B cell (primary cell): ENCODE data around the gene SSH3. TPM values are rescaled to one million over a fixed set of nuclear protein-coding genes. Genes with fewer than 3 reads are reported as not detected.
A peak's percentile ranks its signal among the peaks of the same experiment; 100 is the strongest.

ENCODE experiments used
- ATAC-seq: fragments of 200-7000 bp; cut with Tn5 transposase; one replicate; pipeline ENCODE4 v1.10.0; 2021; ENCODE audit warnings: low read depth, mild to moderate bottlenecking, moderate number of reproducible peaks, moderate library complexity
- CTCF ChIA-PET: fragments of 350-600 bp; sonication (Branson Sonifier 250); formaldehyde crosslinking; loops from one replicate; lab custom pipeline; 2021; ENCODE audit warnings: antibody characterized with exemption, inconsistent platforms; lab: Charles Lee
- POLR2A ChIA-PET: fragments of 350-600 bp; sonication (Branson Sonifier 250); formaldehyde crosslinking; loops from one replicate; lab custom pipeline; 2021; ENCODE audit warnings: antibody characterized with exemption; lab: Charles Lee
- DNase-seq: peaks from one replicate; pipeline ENCODE4 v3.0.0; 2013
- H2AFZ ChIP-seq: 2 replicates; pipeline ENCODE4 v1.6.1; 2012; ENCODE audit warnings: mild to moderate bottlenecking, low read depth, low read length; ENCODE audit not compliant: insufficient read depth, poor library complexity, severe bottlenecking
- H3K27ac ChIP-seq, 2 donors: 1 replicate in 1 of 2; 2 replicates in 1 of 2; pipeline ENCODE4 v1.5.1; 2012 to 2013; ENCODE audit warnings: low read length in 2 of 2, mild to moderate bottlenecking in 2 of 2, moderate library complexity in 1 of 2
- H3K27me3 ChIP-seq, 4 experiments: fragments of 200-600 bp in 1 of 4; sonication (generic) in 1 of 4; replicated peaks in 1 of 4; 1 replicate in 2 of 4; 2 replicates in 2 of 4; pipeline versions ENCODE4 v1.6.1 to v1.7.0; 2013 to 2016; ENCODE audit warnings: low read length in 3 of 4, mild to moderate bottlenecking in 2 of 4, mixed read lengths in 1 of 4, moderate library complexity in 1 of 4; ENCODE audit not compliant: insufficient read depth in 4 of 4, control insufficient read depth in 3 of 4; ENCODE audit errors: control extremely low read depth in 1 of 4
- H3K36me3 ChIP-seq, 2 experiments: replicated peaks in 1 of 2; 1 replicate in 1 of 2; 2 replicates in 1 of 2; pipeline versions ENCODE4 v1.6.1 to v1.7.1; 2013; ENCODE audit warnings: low read length in 1 of 2; ENCODE audit not compliant: insufficient read depth in 2 of 2, control insufficient read depth in 1 of 2; ENCODE audit errors: control extremely low read depth in 1 of 2, extremely low read depth in 1 of 2
- H3K4me1 ChIP-seq, 2 donors: fragments of 200-600 bp in 1 of 2; sonication (generic) in 1 of 2; 1 replicate in 1 of 2; 2 replicates in 1 of 2; pipeline versions ENCODE4 v1.5.1 to v1.6.1; 2013 to 2017; ENCODE audit warnings: low read length in 2 of 2; ENCODE audit not compliant: control insufficient read depth in 2 of 2, insufficient read depth in 2 of 2
- H3K4me2 ChIP-seq: replicated peaks from 2 replicates; pipeline ENCODE3; 2012; ENCODE audit warnings: mild to moderate bottlenecking, low read depth, low read length; ENCODE audit not compliant: poor library complexity, severe bottlenecking
- H3K4me3 ChIP-seq, 5 experiments: fragments of 200-600 bp in 1 of 5; sonication (generic) in 1 of 5; 1 replicate in 3 of 5; 2 replicates in 2 of 5; pipeline versions ENCODE4 v1.5.1 to v1.7.0; 2011 to 2016; ENCODE audit warnings: low read length in 4 of 5, mild to moderate bottlenecking in 4 of 5, low read depth in 2 of 5, control low read depth in 1 of 5, moderate library complexity in 1 of 5; ENCODE audit not compliant: insufficient read depth in 1 of 5; ENCODE audit errors: control extremely low read depth in 1 of 5, extremely low read depth in 1 of 5
- H3K79me2 ChIP-seq: fragments of 200-600 bp; sonication (generic); one replicate; pipeline ENCODE4 v1.6.0; 2016; ENCODE audit warnings: low read length; ENCODE audit not compliant: control insufficient read depth, insufficient read depth
- H3K9ac ChIP-seq: fragments of 200-600 bp; sonication (generic); 2 replicates; pipeline ENCODE4 v1.6.1; 2017; ENCODE audit warnings: mild to moderate bottlenecking, low read length, moderate library complexity
- H3K9me3 ChIP-seq, 3 donors: one replicate each; pipeline versions ENCODE4 v1.6.1 to v1.7.1; 2013; ENCODE audit warnings: low read length in 2 of 3; ENCODE audit not compliant: control insufficient read depth in 2 of 3, insufficient read depth in 1 of 3; ENCODE audit errors: control extremely low read depth in 1 of 3
- H4K20me1 ChIP-seq: 2 replicates; pipeline ENCODE4 v1.6.0; 2012; ENCODE audit warnings: mild to moderate bottlenecking, low read length; ENCODE audit not compliant: insufficient read depth, control insufficient read depth, poor library complexity, severe bottlenecking
- H3K27ac Mint-ChIP-seq: one replicate; pipeline ENCODE4 v1.8.0; 2021; ENCODE audit warnings: mixed read lengths
- H3K27me3 Mint-ChIP-seq: one replicate; pipeline ENCODE4 v1.8.0; 2021; ENCODE audit warnings: mixed read lengths
- H3K4me1 Mint-ChIP-seq: one replicate; pipeline ENCODE4 v1.8.0; 2021; ENCODE audit warnings: mixed read lengths
- H3K4me3 Mint-ChIP-seq: one replicate; pipeline ENCODE4 v1.8.0; 2021; ENCODE audit warnings: mixed read lengths
- H3K9me3 Mint-ChIP-seq: one replicate; pipeline ENCODE4 v1.8.0; 2022; ENCODE audit warnings: mixed read lengths; ENCODE audit not compliant: insufficient read depth
- EZH2 ChIP-seq: IDR thresholded peaks from 2 replicates; pipeline ENCODE4 v1.6.1; 2012; ENCODE audit warnings: borderline replicate concordance, low read depth, mild to moderate bottlenecking, moderate library complexity, low read length; ENCODE audit not compliant: insufficient read depth, poor library complexity, severe bottlenecking
- whole genome bisulfite sequencing: methylation state at CpG from one replicate; pipeline ENCODE4 v1.1.5; 2013; ENCODE audit warnings: missing lambda C conversion rate; ENCODE audit not compliant: insufficient coverage; 5-methylcytosine and 5-hydroxymethylcytosine counted together
- intact Hi-C: fragments of 100-400 bp; cut with micrococcal nuclease; formaldehyde crosslinking; loops from one replicate; pipeline ENCODE4 v1.10.0; 2022
- polyA plus RNA-seq: library from polyadenylated mRNA; depleted of rRNA; stranded (reverse); fragments of >200 nt; gene quantifications from 2 replicates; pipeline ENCODE4 v1.2.3, GENCODE V29; 2012
- total RNA-seq, 2 donors: library from RNA; stranded (reverse); fragments of 120-200 nt in 1 of 2; gene quantifications; 1 replicate in 1 of 2; 2 replicates in 1 of 2; pipeline versions ENCODE4 v1.2.3 to v1.2.4, GENCODE V29; 2013 to 2022
- TF ChIP-seq, protein P1 (sequence below): fragments of 200-600 bp; IDR thresholded peaks from one replicate; pipeline ENCODE4 v1.8.0; 2022; ENCODE audit warnings: antibody characterized with exemption, mild to moderate bottlenecking

SSH3 gene
- total and polyA plus RNA-seq, 2 donors (not counting 1 experiment from before 2014, with no cell fraction given) = 4.0 to 7.2 TPM

- no peaks in the 10 kb centered on the region for H3K9me3 Mint-ChIP-seq
- peak overlapping the region; percentile 37 for H3K27ac Mint-ChIP-seq
- no peak for DNase-seq
- POLR2A ChIA-PET = interaction anchor here (6.8 kb wide), 1 partner anchor 15 kb away, joined by 43 read pairs; no protein-coding TSS in a partner anchor
- H3K4me1 Mint-ChIP-seq = peaks cover 37% of the 10 kb centered on the region
- peaks cover 48% of the 10 kb centered on the region for H4K20me1 ChIP-seq
- no peak overlapping the region for H3K4me2 ChIP-seq
- no peak overlapping the region for H2AFZ ChIP-seq
- peaks cover 0 to 74% of the 10 kb centered on the region in 2 experiments for H3K36me3 ChIP-seq
- no peak overlapping the region for H3K9ac ChIP-seq
- no peaks in the 10 kb centered on the region for H3K27me3 ChIP-seq
- H3K9me3 ChIP-seq = no peaks in the 10 kb centered on the region
- 90% methylated on average over 38 of the region's 45 CpGs for WGBS
- no peak overlapping the region for H3K4me3 Mint-ChIP-seq
- intact Hi-C loops = loop anchor here (5.0 kb wide), 1 partner anchor 97 kb away; no protein-coding TSS in a partner anchor
- H3K27me3 Mint-ChIP-seq = no peaks in the 10 kb centered on the region
- H3K27ac ChIP-seq = peak overlapping the region in 1 of 2 donors; percentile 92
- no peak overlapping the region for H3K4me3 ChIP-seq
- H3K79me2 ChIP-seq = peaks cover 62% of the 10 kb centered on the region
- TF ChIP-seq, protein P1, sequence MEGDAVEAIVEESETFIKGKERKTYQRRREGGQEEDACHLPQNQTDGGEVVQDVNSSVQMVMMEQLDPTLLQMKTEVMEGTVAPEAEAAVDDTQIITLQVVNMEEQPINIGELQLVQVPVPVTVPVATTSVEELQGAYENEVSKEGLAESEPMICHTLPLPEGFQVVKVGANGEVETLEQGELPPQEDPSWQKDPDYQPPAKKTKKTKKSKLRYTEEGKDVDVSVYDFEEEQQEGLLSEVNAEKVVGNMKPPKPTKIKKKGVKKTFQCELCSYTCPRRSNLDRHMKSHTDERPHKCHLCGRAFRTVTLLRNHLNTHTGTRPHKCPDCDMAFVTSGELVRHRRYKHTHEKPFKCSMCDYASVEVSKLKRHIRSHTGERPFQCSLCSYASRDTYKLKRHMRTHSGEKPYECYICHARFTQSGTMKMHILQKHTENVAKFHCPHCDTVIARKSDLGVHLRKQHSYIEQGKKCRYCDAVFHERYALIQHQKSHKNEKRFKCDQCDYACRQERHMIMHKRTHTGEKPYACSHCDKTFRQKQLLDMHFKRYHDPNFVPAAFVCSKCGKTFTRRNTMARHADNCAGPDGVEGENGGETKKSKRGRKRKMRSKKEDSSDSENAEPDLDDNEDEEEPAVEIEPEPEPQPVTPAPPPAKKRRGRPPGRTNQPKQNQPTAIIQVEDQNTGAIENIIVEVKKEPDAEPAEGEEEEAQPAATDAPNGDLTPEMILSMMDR = no peak
- TF ChIP-seq EZH2 = no peak
- H3K4me1 ChIP-seq = peaks cover 40 to 48% of the 10 kb centered on the region in 2 donors
- CTCF ChIA-PET = interaction anchor here (0.5 to 1.5 kb wide), 3 partner anchors 12 to 180 kb away, joined by 3 to 4 read pairs (median 3); no protein-coding TSS in a partner anchor
- ATAC-seq = no peak
These were observed 18.4 kb upstream of the SSH3 start for GRCh38 chr11:67284811-67285540.
